GM12873 (cell line): ENCODE data around the gene PHYKPL.

Source experiments
- CTCF ChIP-seq: IDR thresholded peaks from 2 replicates; pipeline ENCODE4 v1.5.1; 2012; ENCODE audit warnings: low read depth, mild to moderate bottlenecking, moderate library complexity, low read length, control low read depth; ENCODE audit not compliant: insufficient read depth; ENCODE audit errors: missing control alignments

The PHYKPL gene

GRCh38 chr5:178206166-178207101 lies 26.2 kb downstream of the PHYKPL start:
- TF ChIP-seq CTCF, result no peak

- no peak for TF ChIP-seq CTCF
Observed at GRCh38 chr5:178205749-178206047, 26.9 kb downstream of the PHYKPL start.

GRCh38 chr5:178204935-178205748 lies 27.5 kb downstream of the PHYKPL start:
- TF ChIP-seq CTCF, result no peak

GRCh38 chr5:178204182-178204934 lies 28.2 kb downstream of the PHYKPL start, which contains the start of gene HNRNPAB:
HNRNPAB (plus strand) TSS chr5:178204533; CDS start chr5:178204838, 305 bp downstream.
- no peak for TF ChIP-seq CTCF

GRCh38 chr5:178203670-178204181 lies 28.9 kb downstream of the PHYKPL start:
- no peak for TF ChIP-seq CTCF

- TF ChIP-seq CTCF, result no peak
Observed at GRCh38 chr5:178202541-178202940, 30.1 kb downstream of the PHYKPL start.
